ENCODE data around the gene DNLZ. TPM values are rescaled to one million over a fixed set of nuclear protein-coding genes. Genes with fewer than 3 reads are reported as not detected.

DNLZ gene
- total RNA-seq, 4 donors from 2014 or later, result 37.9 to 65.1 (median 54.3) TPM

GRCh38 chr9:136332482-136332983, 31.0 kb downstream of the DNLZ start:
- Histone ChIP-seq H3K4me1 (peaks cover 0 to 7% of the 10 kb centered on the region in 2 donors), H3K27me3 (peaks cover 4 to 9% (median 6%) of the 10 kb centered on the region in 3 donors), H3K36me3 (no peaks in the 10 kb centered on the region), H3K4me3 (no peak overlapping the region), H3K9me3 (no peaks in the 10 kb centered on the region), H3K27ac (no peak overlapping the region)
- DNase-seq (no peak), ATAC-seq (no peak)
- intact Hi-C loops (cut with DNase I; ENCODE audit: low total_unique reads) (no loop called here), in situ Hi-C loops (cut with MboI; ENCODE audit: low sequenced_read_pairs in 4 of 4) (no loop called here)
- TF ChIP-seq POLR2A (IDR thresholded peaks at IDR 0.05), result no peak
- TF ChIP-seq, protein P1, sequence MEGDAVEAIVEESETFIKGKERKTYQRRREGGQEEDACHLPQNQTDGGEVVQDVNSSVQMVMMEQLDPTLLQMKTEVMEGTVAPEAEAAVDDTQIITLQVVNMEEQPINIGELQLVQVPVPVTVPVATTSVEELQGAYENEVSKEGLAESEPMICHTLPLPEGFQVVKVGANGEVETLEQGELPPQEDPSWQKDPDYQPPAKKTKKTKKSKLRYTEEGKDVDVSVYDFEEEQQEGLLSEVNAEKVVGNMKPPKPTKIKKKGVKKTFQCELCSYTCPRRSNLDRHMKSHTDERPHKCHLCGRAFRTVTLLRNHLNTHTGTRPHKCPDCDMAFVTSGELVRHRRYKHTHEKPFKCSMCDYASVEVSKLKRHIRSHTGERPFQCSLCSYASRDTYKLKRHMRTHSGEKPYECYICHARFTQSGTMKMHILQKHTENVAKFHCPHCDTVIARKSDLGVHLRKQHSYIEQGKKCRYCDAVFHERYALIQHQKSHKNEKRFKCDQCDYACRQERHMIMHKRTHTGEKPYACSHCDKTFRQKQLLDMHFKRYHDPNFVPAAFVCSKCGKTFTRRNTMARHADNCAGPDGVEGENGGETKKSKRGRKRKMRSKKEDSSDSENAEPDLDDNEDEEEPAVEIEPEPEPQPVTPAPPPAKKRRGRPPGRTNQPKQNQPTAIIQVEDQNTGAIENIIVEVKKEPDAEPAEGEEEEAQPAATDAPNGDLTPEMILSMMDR (IDR thresholded peaks at IDR 0.05 in 4 of 5, conservative IDR thresholded peaks at IDR 0.05 in 1 of 5), result no peak

- intact Hi-C loops (cut with DNase I; ENCODE audit: low total_unique reads), result no loop called here
- no peaks in the 10 kb centered on the region for H3K9me3 ChIP-seq
- H3K4me3 ChIP-seq, result no peak overlapping the region
- peaks cover 4 to 12% (median 7%) of the 10 kb centered on the region in 3 donors for H3K27me3 ChIP-seq
- no peak overlapping the region for H3K27ac ChIP-seq
- H3K36me3 ChIP-seq, result no peaks in the 10 kb centered on the region
- DNase-seq (no peak), ATAC-seq (no peak)
- in situ Hi-C loops (cut with MboI; ENCODE audit: low sequenced_read_pairs in 4 of 4), result no loop called here
- peaks cover 0 to 10% of the 10 kb centered on the region in 2 donors for H3K4me1 ChIP-seq
- TF ChIP-seq POLR2A (IDR thresholded peaks at IDR 0.05), result no peak
- TF ChIP-seq, protein P1 (IDR thresholded peaks at IDR 0.05 in 4 of 5, conservative IDR thresholded peaks at IDR 0.05 in 1 of 5), result no peak
These were observed 31.7 kb downstream of the DNLZ start for GRCh38 chr9:136331556-136332481.

GRCh38 chr9:136331030-136331429, 32.5 kb downstream of the DNLZ start:
- Histone ChIP-seq H3K4me1 (peaks cover 0 to 11% of the 10 kb centered on the region in 2 donors), H3K36me3 (no peaks in the 10 kb centered on the region), H3K27me3 (peaks cover 4 to 19% (median 11%) of the 10 kb centered on the region in 3 donors), H3K27ac (no peak overlapping the region), H3K4me3 (no peak overlapping the region), H3K9me3 (no peaks in the 10 kb centered on the region)
- in situ Hi-C loops (cut with MboI; ENCODE audit: low sequenced_read_pairs in 4 of 4) (no loop called here), intact Hi-C loops (cut with DNase I; ENCODE audit: low total_unique reads) (no loop called here)
- no peak for TF ChIP-seq POLR2A (IDR thresholded peaks at IDR 0.05)
- TF ChIP-seq, protein P1 (IDR thresholded peaks at IDR 0.05 in 4 of 5, conservative IDR thresholded peaks at IDR 0.05 in 1 of 5), result no peak
- ATAC-seq, result no peak
- no peak for DNase-seq

DNA sequence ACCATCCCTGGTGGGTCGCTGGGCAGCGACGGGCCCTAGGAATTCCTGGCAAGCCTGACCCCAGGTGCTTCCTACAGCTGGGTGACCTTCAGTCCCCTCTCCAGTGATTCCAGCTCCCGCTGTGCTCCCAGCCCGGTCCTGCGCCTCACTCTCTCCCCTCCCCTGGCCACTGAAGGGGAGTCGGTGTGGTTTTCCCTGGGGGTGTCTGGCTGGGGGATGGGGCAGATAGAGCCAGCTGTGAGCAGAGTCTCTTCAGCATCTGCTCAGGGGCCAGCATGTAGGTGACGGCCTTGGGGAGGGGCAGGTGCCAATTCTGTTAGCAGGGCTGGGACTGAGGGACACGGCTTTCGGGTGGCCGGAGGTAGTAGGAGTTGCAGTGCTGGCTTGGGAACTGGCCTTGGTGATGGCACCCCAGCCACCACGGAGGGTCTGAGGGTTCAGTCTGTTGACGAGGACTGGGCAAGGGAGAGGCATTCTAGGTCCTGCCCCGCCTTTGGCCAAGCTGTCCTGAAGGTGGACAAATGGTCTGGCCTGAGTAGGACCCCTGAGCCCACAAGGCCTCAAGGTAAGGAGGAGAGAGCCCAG, 33.0 kb downstream of the DNLZ start:
- Histone ChIP-seq H3K36me3 (no peaks in the 10 kb centered on the region), H3K27ac (no peak overlapping the region), H3K27me3 (peaks cover 4 to 24% (median 11%) of the 10 kb centered on the region in 3 donors), H3K4me1 (peaks cover 0 to 11% of the 10 kb centered on the region in 2 donors), H3K9me3 (no peaks in the 10 kb centered on the region), H3K4me3 (no peak overlapping the region)
- ATAC-seq (no peak), DNase-seq (no peak)
- intact Hi-C loops (cut with DNase I; ENCODE audit: low total_unique reads) (no loop called here), in situ Hi-C loops (cut with MboI; ENCODE audit: low sequenced_read_pairs in 4 of 4) (no loop called here)
- TF ChIP-seq, protein P1 (IDR thresholded peaks at IDR 0.05 in 4 of 5, conservative IDR thresholded peaks at IDR 0.05 in 1 of 5), result no peak
- TF ChIP-seq POLR2A (IDR thresholded peaks at IDR 0.05), result no peak
